OCI-LY1 (cell line): Measurements from ENCODE around the gene RPP40.

Experiments used
- H2AFZ ChIP-seq: fragments of 200-600 bp; sonication (generic), shearing (Covaris generic); 2 replicates; pipeline ENCODE4 v1.6.0; 2014; ENCODE audit warnings: antibody characterized with exemption, mild to moderate bottlenecking, low read length
- H3F3A ChIP-seq: fragments of 200-600 bp; sonication (generic), shearing (Covaris generic); 2 replicates; pipeline ENCODE4 v1.6.0; 2014; ENCODE audit warnings: mild to moderate bottlenecking, antibody characterized with exemption, low read length, moderate library complexity; ENCODE audit not compliant: insufficient read depth
- H3K27ac ChIP-seq: fragments of 200-600 bp; sonication (generic); 2 replicates; pipeline ENCODE4 v1.5.1; 2014; ENCODE audit warnings: low read length, mixed run types, mild to moderate bottlenecking, low read depth; ENCODE audit not compliant: poor library complexity, severe bottlenecking
- H3K27me3 ChIP-seq: fragments of 200-600 bp; sonication (generic); 2 replicates; pipeline ENCODE4 v1.6.0; 2014; ENCODE audit warnings: antibody characterized with exemption, mild to moderate bottlenecking, low read length, moderate library complexity; ENCODE audit not compliant: insufficient read depth
- H3K36me3 ChIP-seq: fragments of 200-600 bp; sonication (generic); 2 replicates; pipeline ENCODE4 v1.6.1; 2014; ENCODE audit warnings: mild to moderate bottlenecking, antibody characterized with exemption, low read length, moderate library complexity, mixed read lengths; ENCODE audit not compliant: insufficient read depth
- H3K4me1 ChIP-seq: fragments of 200-600 bp; sonication (generic); 2 replicates; pipeline ENCODE4 v1.5.1; 2014; ENCODE audit warnings: mild to moderate bottlenecking, low read length, moderate library complexity; ENCODE audit not compliant: insufficient read depth, severe bottlenecking
- H3K4me2 ChIP-seq: fragments of 200-600 bp; sonication (generic), shearing (Covaris generic); 2 replicates; pipeline ENCODE4 v1.6.1; 2014; ENCODE audit warnings: low read length
- H3K4me3 ChIP-seq: fragments of 200-600 bp; sonication (generic); 2 replicates; pipeline ENCODE4 v1.5.1; 2014; ENCODE audit warnings: low read length, low read depth, mild to moderate bottlenecking, mixed read lengths; ENCODE audit not compliant: poor library complexity, severe bottlenecking
- H3K79me2 ChIP-seq: fragments of 200-600 bp; shearing (Covaris generic); 2 replicates; pipeline ENCODE4 v1.6.1; 2016; ENCODE audit warnings: mixed run types, low read length, mixed read lengths; ENCODE audit not compliant: insufficient read depth
- H3K9ac ChIP-seq: fragments of 200-600 bp; sonication (generic), shearing (Covaris generic); 2 replicates; pipeline ENCODE4 v1.6.1; 2014; ENCODE audit warnings: mild to moderate bottlenecking, low read length, mixed read lengths
- H3K9me2 ChIP-seq: fragments of 200-600 bp; sonication (generic), shearing (Covaris generic); 2 replicates; pipeline ENCODE4 v1.6.1; 2014; ENCODE audit warnings: low read depth, mild to moderate bottlenecking, low read length, mixed read lengths
- H3K9me3 ChIP-seq: fragments of 200-600 bp; shearing (Covaris generic); 2 replicates; pipeline ENCODE4 v1.6.1; 2014; ENCODE audit warnings: low read length, mixed read lengths
- H4K20me1 ChIP-seq: fragments of 200-600 bp; sonication (generic), shearing (Covaris generic); 2 replicates; pipeline ENCODE4 v1.6.0; 2016; ENCODE audit warnings: mild to moderate bottlenecking, low read length; ENCODE audit not compliant: insufficient read depth
- EZH2 ChIP-seq: fragments of 200-600 bp; sonication (generic), shearing (Covaris generic); IDR thresholded peaks from 2 replicates; pipeline ENCODE4 v1.8.0; 2017; ENCODE audit warnings: borderline replicate concordance, mixed run types, mild to moderate bottlenecking, antibody characterized with exemption, low read length, moderate library complexity, mixed read lengths
- TF ChIP-seq, protein P1 (sequence below): fragments of 200-600 bp; sonication (generic), shearing (Covaris generic); IDR thresholded peaks from 2 replicates; pipeline ENCODE4 v1.5.1; 2017; ENCODE audit warnings: mild to moderate bottlenecking, antibody characterized with exemption, low read length, moderate library complexity, mixed read lengths

Gene RPP40

DNA sequence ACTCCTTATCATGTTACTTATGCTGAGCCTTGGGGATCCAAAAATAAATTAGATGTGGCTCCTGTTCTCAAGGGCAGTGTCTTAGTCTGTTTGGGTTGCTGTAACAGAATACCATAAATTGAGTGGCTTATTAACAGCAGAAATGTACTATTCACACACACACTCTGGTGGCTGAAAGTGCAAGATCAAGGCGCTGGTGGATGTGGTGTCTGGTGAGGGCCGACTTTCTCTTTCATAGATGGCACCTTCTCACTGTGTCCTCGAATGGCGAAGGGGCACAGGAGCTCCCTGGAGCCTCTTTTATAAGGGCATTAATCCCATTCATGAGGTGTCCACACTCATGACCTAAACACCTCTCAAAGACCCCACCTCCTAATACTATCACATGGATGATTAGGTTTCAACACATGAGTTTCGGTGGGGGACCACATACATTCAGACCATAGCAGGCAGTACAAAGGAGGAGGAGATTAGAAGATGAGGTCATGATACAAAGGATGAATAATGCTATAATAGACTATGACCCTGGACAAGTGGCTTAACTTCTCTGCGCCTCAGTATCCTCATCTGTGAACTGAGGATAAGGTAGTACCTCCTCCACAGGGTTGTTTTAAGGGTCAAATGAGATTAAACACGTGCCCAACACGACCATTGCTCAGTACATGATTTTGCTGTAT is 34.1 kb downstream of the RPP40 start:
- no peak overlapping the region for H3K4me3 ChIP-seq
- no peaks in the 10 kb centered on the region for H3K79me2 ChIP-seq
- no peak overlapping the region for H2AFZ ChIP-seq
- no peaks in the 10 kb centered on the region for H4K20me1 ChIP-seq
- no peaks in the 10 kb centered on the region for H3K36me3 ChIP-seq
- no peak overlapping the region for H3K4me2 ChIP-seq
- H3K27me3 ChIP-seq = 0 out of 2 replicates have a peak, but pooled peaks cover 6% of the 10 kb centered on the region
- H3K4me1 ChIP-seq = no peaks in the 10 kb centered on the region
- no peak overlapping the region for H3K9ac ChIP-seq
- H3K27ac ChIP-seq = no peak overlapping the region
- H3K9me2 ChIP-seq = no peaks in the 10 kb centered on the region
- H3F3A ChIP-seq = no peaks in the 10 kb centered on the region
- H3K9me3 ChIP-seq = no peaks in the 10 kb centered on the region
- TF ChIP-seq EZH2 = no peak
- TF ChIP-seq, protein P1, sequence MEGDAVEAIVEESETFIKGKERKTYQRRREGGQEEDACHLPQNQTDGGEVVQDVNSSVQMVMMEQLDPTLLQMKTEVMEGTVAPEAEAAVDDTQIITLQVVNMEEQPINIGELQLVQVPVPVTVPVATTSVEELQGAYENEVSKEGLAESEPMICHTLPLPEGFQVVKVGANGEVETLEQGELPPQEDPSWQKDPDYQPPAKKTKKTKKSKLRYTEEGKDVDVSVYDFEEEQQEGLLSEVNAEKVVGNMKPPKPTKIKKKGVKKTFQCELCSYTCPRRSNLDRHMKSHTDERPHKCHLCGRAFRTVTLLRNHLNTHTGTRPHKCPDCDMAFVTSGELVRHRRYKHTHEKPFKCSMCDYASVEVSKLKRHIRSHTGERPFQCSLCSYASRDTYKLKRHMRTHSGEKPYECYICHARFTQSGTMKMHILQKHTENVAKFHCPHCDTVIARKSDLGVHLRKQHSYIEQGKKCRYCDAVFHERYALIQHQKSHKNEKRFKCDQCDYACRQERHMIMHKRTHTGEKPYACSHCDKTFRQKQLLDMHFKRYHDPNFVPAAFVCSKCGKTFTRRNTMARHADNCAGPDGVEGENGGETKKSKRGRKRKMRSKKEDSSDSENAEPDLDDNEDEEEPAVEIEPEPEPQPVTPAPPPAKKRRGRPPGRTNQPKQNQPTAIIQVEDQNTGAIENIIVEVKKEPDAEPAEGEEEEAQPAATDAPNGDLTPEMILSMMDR = no peak

DNA sequence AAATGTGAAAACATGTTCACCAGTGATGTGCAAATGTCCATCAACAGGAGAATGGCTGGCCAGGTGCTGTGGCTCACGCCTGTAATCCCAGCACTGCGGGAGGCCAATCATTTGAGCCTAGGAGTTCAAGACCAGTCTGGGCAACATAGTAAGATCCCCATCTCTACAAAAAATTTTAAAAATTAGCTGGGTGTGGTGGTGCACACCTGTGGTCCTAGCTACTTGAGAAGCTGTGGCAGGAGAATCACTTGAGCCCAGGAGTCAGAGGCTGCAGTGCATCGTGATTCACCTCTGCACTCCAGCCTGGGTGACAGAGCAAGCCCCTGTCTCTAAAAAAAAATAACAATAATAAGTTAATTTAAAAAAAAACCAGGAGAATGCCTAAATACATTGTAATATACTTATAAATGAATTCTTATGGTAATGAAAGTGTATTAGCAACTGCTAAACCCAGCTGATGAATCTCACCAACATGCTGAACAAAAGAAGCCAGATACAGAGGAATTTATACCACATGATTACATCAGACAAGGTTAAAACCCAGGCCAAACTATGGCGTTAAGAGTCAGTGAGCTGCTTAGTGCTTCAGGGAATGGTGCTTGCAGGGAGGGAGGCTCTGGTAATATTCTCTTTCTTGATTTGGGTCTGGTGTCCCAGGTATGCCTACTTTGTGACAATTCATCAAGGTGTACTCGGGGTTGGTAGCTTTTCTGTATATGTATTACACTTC is 36.4 kb downstream of the RPP40 start:
- Histone ChIP-seq H3K9ac (no peak overlapping the region), H3K9me2 (no peaks in the 10 kb centered on the region), H3K36me3 (no peaks in the 10 kb centered on the region), H3K4me3 (no peak overlapping the region), H3K4me1 (no peaks in the 10 kb centered on the region), H2AFZ (no peak overlapping the region), H3K4me2 (no peak overlapping the region), H3F3A (no peaks in the 10 kb centered on the region), H3K27me3 (0 out of 2 replicates have a peak, but pooled peaks cover 6% of the 10 kb centered on the region), H3K27ac (no peak overlapping the region), H3K9me3 (no peaks in the 10 kb centered on the region), H3K79me2 (no peaks in the 10 kb centered on the region), H4K20me1 (no peaks in the 10 kb centered on the region)
- TF ChIP-seq EZH2 = no peak
- TF ChIP-seq, protein P1 = no peak

DNA sequence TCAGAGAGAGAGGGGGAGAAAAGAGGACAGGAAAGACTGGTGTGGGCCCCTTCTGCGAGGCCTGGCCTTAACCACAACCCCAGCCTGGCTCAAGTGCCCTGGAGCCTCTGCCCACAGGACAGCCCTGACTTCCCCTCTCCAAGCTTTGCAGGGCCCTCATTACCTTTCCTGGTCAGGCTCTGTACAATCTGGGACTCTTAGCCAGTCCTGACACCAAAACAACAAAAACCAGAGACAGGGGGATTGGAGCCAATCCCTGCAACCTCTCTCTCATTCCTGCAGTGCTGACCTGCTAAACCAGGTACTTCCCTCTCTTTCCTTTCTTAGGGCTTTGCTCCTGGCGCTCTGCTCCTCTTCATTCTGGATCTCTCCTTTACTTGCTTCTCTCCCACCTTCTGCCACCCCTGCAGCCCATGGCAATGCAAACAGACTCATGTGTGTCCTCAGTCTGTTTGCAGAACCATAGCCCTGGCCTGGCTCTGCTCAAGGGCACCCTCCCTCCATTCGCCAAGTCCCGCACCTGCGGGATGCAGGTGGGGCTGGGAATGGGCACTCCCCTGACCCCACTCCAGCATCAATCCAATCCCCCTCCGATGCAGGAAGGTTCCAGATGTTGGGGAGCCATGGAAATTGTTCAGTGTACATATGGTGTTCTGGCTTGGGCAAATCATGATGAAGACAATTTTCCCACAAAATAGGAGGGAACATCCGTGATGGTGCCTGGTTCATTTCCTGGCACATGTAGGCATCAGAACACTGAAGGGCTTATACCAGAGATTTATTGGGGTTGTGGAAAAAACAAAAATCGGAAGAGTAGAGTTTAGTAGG is 38.1 kb downstream of the RPP40 start:
- no peak overlapping the region for H3K4me3 ChIP-seq
- H2AFZ ChIP-seq = no peak overlapping the region
- no peaks in the 10 kb centered on the region for H3K4me1 ChIP-seq

More for the DNA sequence above, 38.1 kb downstream of the RPP40 start:
- Histone ChIP-seq H3F3A (no peaks in the 10 kb centered on the region), H3K79me2 (no peaks in the 10 kb centered on the region), H3K27me3 (0 out of 2 replicates have a peak, but pooled peaks cover 6% of the 10 kb centered on the region), H3K9ac (no peak overlapping the region), H3K27ac (no peak overlapping the region), H4K20me1 (no peaks in the 10 kb centered on the region), H3K4me2 (no peak overlapping the region), H3K9me2 (no peaks in the 10 kb centered on the region), H3K9me3 (no peaks in the 10 kb centered on the region), H3K36me3 (no peaks in the 10 kb centered on the region)
- TF ChIP-seq, protein P1 = no peak
- no peak for TF ChIP-seq EZH2
